ENCODE measurements around the gene RIC8B. TPM values are rescaled to one million over a fixed set of nuclear protein-coding genes. Genes with fewer than 3 reads are reported as not detected.

RIC8B gene
- total RNA-seq, 2 donors from 2014 or later = 13.9 to 14.6 TPM

DNA sequence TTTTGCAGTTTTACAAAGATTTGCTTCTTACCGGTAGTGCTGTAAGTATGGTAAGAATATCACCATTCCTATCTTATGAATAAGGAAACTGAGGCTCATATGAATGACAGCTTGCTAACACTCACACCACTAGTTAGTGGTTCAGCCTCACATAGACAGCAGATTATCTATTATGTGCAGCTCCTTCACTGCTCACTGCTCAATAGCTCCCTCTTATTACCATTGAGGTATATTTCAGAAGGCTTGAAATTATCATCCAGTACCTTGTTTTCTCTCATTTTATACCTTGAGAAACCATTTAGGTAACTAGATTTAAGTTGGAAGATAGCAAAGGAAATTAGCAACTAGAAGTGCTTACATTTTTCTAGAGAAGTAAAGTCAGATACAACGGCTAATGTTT is 15.5 kb downstream of the RIC8B start:
- Histone ChIP-seq H3K36me3 (no peaks in the 10 kb centered on the region), H3K9ac (ENCODE audit: low read depth in 2 of 2, low read length in 2 of 2) (no peak overlapping the region), H3K27ac (no peak overlapping the region), H3K4me3 (no peak overlapping the region), H3K27me3 (no peaks in the 10 kb centered on the region), H3K9me3 (no peaks in the 10 kb centered on the region), H3K4me1 (no peaks in the 10 kb centered on the region)
- intact Hi-C loops (cut with DNase I) = no loop called here
- no peak for DNase-seq
- TF ChIP-seq, protein P1, sequence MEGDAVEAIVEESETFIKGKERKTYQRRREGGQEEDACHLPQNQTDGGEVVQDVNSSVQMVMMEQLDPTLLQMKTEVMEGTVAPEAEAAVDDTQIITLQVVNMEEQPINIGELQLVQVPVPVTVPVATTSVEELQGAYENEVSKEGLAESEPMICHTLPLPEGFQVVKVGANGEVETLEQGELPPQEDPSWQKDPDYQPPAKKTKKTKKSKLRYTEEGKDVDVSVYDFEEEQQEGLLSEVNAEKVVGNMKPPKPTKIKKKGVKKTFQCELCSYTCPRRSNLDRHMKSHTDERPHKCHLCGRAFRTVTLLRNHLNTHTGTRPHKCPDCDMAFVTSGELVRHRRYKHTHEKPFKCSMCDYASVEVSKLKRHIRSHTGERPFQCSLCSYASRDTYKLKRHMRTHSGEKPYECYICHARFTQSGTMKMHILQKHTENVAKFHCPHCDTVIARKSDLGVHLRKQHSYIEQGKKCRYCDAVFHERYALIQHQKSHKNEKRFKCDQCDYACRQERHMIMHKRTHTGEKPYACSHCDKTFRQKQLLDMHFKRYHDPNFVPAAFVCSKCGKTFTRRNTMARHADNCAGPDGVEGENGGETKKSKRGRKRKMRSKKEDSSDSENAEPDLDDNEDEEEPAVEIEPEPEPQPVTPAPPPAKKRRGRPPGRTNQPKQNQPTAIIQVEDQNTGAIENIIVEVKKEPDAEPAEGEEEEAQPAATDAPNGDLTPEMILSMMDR (IDR thresholded peaks at IDR 0.05) = no peak

DNA sequence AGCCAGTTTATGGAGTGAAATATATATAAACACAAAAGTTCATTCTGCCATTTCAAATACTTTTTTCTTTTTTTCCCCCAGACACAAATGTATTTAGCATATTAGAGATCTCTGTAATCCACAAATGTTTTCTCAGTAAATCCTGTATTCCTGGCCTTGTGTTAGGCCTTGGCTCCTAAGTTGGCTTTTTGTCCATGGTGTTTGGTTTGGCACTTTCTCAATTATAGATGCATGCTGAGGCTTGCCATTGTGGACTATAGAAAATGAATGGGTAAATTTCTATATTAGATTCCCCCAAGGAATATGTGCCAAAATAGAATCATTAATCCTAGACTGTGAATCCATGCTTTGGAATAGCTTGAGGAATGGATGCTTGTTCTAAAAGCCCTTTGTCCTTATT is 17.0 kb downstream of the RIC8B start:
- Histone ChIP-seq H3K9me3 (no peaks in the 10 kb centered on the region), H3K27ac (no peak overlapping the region), H3K9ac (ENCODE audit: low read depth in 2 of 2, low read length in 2 of 2) (no peak overlapping the region), H3K27me3 (no peaks in the 10 kb centered on the region), H3K4me3 (no peak overlapping the region), H3K4me1 (no peaks in the 10 kb centered on the region), H3K36me3 (no peaks in the 10 kb centered on the region)
- no peak for DNase-seq
- intact Hi-C loops (cut with DNase I) = no loop called here
- TF ChIP-seq, protein P1 (IDR thresholded peaks at IDR 0.05) = no peak

DNA sequence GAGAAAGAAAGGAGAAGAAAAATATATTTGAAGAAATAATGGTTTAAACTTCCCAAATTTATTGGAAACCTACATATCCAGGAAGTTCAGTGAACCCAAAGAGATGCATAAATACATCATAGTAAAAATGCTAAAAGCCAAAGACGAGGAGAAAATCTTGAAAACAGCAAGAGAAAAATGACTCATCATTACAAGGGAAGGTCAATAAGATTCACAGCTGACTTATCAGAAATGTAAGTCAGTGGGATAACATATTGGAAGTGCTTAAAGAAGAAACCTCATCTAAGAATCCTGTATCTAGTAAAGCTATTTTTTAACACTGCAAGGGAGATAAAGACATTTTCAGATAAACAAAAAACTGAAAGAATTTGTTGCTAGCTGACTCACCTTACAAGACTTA is 19.9 kb downstream of the RIC8B start:
- H3K36me3 ChIP-seq = no peaks in the 10 kb centered on the region
- TF ChIP-seq, protein P1 (IDR thresholded peaks at IDR 0.05) = no peak
- intact Hi-C loops (cut with DNase I) = no loop called here
- H3K9ac ChIP-seq (ENCODE audit: low read depth in 2 of 2, low read length in 2 of 2) = no peak overlapping the region
- H3K27ac ChIP-seq = no peak overlapping the region
- H3K9me3 ChIP-seq = no peaks in the 10 kb centered on the region
- no peaks in the 10 kb centered on the region for H3K4me1 ChIP-seq
- DNase-seq = no peak
- no peaks in the 10 kb centered on the region for H3K27me3 ChIP-seq
- H3K4me3 ChIP-seq = no peak overlapping the region

DNA sequence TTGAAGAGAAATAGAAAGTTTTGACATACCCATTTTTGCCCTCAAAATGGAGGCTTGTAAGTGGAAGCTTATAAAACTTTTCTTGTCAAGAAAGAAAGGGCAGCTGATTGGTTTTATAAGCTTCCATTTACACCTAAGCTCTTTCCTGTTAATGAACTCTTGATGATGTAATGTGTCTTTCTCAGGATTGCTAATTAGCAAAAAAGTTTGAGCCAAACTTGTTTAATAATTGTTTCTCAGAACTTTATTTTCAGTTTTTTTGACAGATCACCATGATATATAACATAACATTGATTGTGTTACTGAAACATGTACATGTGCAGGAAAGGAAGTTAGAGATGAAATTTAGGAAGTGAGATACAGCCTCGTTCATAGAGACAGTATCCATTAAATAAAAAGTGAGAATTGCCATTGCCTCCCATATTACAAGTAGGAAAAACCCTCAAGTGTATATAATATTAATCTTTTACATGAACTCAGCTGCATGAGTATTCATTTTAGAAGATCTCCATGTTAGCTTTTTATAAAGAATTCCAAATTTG is 26.8 kb downstream of the RIC8B start:
- no peak overlapping the region for H3K27ac ChIP-seq
- intact Hi-C loops (cut with DNase I) = no loop called here
- no peaks in the 10 kb centered on the region for H3K9me3 ChIP-seq
- H3K4me3 ChIP-seq = no peak overlapping the region
- TF ChIP-seq, protein P1 (IDR thresholded peaks at IDR 0.05) = no peak
- no peaks in the 10 kb centered on the region for H3K27me3 ChIP-seq
- no peaks in the 10 kb centered on the region for H3K36me3 ChIP-seq
- DNase-seq = no peak
- H3K4me1 ChIP-seq = no peaks in the 10 kb centered on the region
- H3K9ac ChIP-seq (ENCODE audit: low read depth in 2 of 2, low read length in 2 of 2) = no peak overlapping the region

DNA sequence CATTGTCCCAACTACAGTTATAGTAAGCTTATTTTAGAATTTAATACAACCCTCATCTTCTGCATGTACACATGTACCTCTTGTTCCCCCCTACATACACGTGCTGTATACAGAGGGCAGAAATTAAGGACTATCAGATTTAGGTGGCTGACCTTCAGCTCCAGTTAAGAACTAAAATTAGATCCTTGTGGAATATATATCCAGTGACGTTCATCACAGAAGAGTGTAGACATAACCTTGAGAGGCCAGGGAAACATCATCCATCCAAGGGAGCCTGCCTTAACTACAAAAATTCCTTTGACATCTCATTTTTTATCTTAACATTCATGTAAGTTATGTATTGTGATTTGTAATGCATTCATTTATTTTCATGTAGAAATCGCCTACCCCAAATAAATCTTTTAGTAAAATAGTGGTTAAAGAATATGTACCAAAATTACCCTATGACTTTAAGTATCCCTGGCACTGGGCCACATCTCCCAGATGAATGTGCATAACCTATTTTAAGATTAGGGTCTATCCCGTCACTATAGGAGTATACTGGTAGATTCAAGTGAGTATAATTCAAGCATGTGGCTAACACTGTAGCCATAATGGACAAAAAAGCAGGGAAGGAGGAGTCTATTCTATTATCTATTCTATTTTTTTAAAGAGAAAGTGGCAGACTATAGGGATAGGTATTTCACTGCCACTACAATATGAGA is 27.5 kb downstream of the RIC8B start:
- H3K27me3 ChIP-seq = no peaks in the 10 kb centered on the region
- no peak overlapping the region for H3K27ac ChIP-seq
- no peaks in the 10 kb centered on the region for H3K9me3 ChIP-seq
- no peak overlapping the region for H3K4me3 ChIP-seq
- TF ChIP-seq, protein P1 (IDR thresholded peaks at IDR 0.05) = no peak
- no peak for DNase-seq
- no peaks in the 10 kb centered on the region for H3K36me3 ChIP-seq
- no peaks in the 10 kb centered on the region for H3K4me1 ChIP-seq
- H3K9ac ChIP-seq (ENCODE audit: low read depth in 2 of 2, low read length in 2 of 2) = no peak overlapping the region
- intact Hi-C loops (cut with DNase I) = no loop called here

All from colonic mucosa (tissue), 4 donors.